Measurements from ENCODE around the gene PLTP. TPM values are rescaled to one million over a fixed set of nuclear protein-coding genes. Genes with fewer than 3 reads are reported as not detected.

PLTP gene
- total and polyA plus RNA-seq, 2 of the 13 experiments (the other 11 are each of a cell fraction or from before 2014, with no cell fraction given) = 16.9 to 28.6 TPM

DNA sequence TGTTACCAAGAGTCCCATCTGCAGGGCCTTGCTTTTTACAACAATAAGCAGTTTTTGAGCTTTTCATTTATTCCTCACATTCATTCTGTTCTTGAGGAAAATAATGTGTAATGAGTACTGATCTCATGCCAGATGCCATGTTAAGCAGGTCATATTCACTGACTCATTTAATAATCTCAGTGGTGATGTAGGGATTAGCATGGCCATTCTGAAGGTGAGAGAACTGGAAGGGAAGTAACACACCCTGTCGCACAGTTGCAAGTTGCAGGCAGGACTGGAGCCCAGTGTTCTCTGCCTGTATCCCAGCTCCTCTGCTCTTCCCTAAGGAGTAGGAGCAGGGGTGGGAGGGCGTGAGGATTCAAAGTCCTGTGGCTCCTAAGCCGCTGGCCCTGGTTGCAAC is 28.1 kb upstream of the PLTP start:
- no peak overlapping the region for H3K4me2 ChIP-seq (ENCODE audit: low read depth, low read length)
- no peak for TF ChIP-seq PPARG (CRISPR knock-in tag; conservative IDR thresholded peaks at IDR 0.05)
- 0 out of 4 replicates have a peak, but pooled peaks of 1 of the 2 experiments have one; percentile 8 for TF ChIP-seq MAFK (conservative IDR thresholded peaks at IDR 0.05 in 1 of 2, IDR thresholded peaks at IDR 0.05 in 1 of 2; ENCODE audit: low read length in 2 of 2)
- TF ChIP-seq, protein P1, sequence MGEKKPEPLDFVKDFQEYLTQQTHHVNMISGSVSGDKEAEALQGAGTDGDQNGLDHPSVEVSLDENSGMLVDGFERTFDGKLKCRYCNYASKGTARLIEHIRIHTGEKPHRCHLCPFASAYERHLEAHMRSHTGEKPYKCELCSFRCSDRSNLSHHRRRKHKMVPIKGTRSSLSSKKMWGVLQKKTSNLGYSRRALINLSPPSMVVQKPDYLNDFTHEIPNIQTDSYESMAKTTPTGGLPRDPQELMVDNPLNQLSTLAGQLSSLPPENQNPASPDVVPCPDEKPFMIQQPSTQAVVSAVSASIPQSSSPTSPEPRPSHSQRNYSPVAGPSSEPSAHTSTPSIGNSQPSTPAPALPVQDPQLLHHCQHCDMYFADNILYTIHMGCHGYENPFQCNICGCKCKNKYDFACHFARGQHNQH (CRISPR knock-in tag; IDR thresholded peaks at IDR 0.05) = no peak
- TF ChIP-seq, protein P2, sequence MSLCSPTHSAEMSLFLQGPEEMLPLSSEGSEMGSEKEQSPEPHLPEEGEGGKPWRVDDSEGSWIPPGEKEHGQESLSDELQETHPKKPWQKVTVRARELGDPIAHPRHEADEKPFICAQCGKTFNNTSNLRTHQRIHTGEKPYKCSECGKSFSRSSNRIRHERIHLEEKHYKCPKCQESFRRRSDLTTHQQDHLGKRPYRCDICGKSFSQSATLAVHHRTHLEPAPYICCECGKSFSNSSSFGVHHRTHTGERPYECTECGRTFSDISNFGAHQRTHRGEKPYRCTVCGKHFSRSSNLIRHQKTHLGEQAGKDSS (CRISPR knock-in tag; IDR thresholded peaks at IDR 0.05; ENCODE audit: borderline replicate concordance, low read depth) = no peak
- peaks cover 16% of the 10 kb centered on the region for H3K4me1 ChIP-seq (ENCODE audit: insufficient read depth, low read length)
- H2AFZ ChIP-seq (ENCODE audit: low read length) = no peak overlapping the region
- in situ Hi-C loops (cut with HindIII; ENCODE audit: extremely low pct_ligation_motif_present, low pct_unique_long_range_greater_than_20kb) = no loop called here
- no peaks in the 10 kb centered on the region for H3K9me3 ChIP-seq (ENCODE audit: low read length)
- no TSS peak for BruUV-seq (replicated peaks)
- no peak for DNase-seq (ENCODE audit: low spot score)
- 97% methylated on average over 3 of the region's 3 CpGs for WGBS (ENCODE audit: low lambda C conversion rate)
- H4K20me1 ChIP-seq (ENCODE audit: insufficient read depth, low read length) = no peaks in the 10 kb centered on the region
- no peaks in the 10 kb centered on the region; a peak in 1 of 5 replicates for H3K27me3 ChIP-seq (ENCODE audit: control insufficient read depth in 1 of 2, insufficient read depth in 2 of 2, low read length in 2 of 2)
- CTCF ChIA-PET (ENCODE audit: low intra/inter-chr PET ratio, low total read pairs) = no interaction called here
- peaks cover 63 to 66% of the 10 kb centered on the region in 2 experiments for H3K36me3 ChIP-seq (replicated peaks in 1 of 2; ENCODE audit: control insufficient read depth in 1 of 2, insufficient read depth in 2 of 2, low read length in 2 of 2)
- no peak for ATAC-seq
- FAIRE-seq = no peak
- peaks cover 15% of the 10 kb centered on the region for H3K79me2 ChIP-seq (ENCODE audit: insufficient read depth, low read length)
- intact Hi-C loops (cut with micrococcal nuclease; ENCODE audit: unreplicated experiment) = no loop called here
- H3K4me3 ChIP-seq (replicated peaks in 1 of 3; ENCODE audit: insufficient read depth in 1 of 3, low read depth in 2 of 3, low read length in 3 of 3) = no peak overlapping the region
- no peak overlapping the region for H3K9ac ChIP-seq (ENCODE audit: insufficient read depth, low read depth, low read length)
- no peak overlapping the region for H3K27ac ChIP-seq (ENCODE audit: extremely low read length, insufficient read depth, low read length)
- POLR2A ChIA-PET = interaction anchor here (0.7 to 1.4 kb wide), 3 partner anchors 9 to 20 kb away, joined by 3 read pairs; no protein-coding TSS in a partner anchor

DNA sequence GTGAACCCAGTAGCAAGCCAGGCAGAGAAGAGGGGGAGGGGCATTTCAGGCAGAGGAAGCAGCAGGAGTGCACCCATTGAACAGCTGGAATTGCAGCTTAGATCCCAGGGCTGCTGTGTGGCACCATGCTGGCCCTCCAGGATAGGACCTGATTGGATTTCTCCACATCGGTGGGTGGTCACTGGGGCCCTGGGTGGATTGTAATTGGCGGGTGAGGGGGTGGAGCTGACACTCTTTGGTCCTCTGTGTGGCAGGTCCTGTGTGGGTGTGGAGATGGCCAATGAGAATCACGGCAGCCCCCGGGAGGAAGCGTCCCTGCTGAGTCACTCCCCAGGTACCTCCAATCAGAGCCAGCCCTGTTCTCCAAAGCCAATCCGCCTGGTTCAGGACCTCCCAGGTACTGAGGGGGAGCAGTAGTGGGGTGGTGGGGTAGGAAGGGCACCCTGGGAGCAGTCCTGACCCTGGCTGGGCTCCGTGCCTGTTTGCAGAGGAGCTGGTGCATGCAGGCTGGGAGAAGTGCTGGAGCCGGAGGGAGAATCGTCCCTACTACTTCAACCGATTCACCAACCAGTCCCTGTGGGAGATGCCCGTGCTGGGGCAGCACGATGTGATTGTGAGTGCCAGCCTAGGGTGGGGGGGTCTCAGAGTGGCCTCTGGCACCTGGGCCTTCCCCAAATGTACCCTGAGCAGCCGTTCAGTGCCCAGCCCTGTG is 26.9 kb upstream of the PLTP start:
- H3K36me3 ChIP-seq (replicated peaks in 1 of 2; ENCODE audit: control insufficient read depth in 1 of 2, insufficient read depth in 2 of 2, low read length in 2 of 2) = peaks cover 53 to 55% of the 10 kb centered on the region in 2 experiments
- POLR2A ChIA-PET = no interaction called here
- TF ChIP-seq ZNF225 (CRISPR knock-in tag; IDR thresholded peaks at IDR 0.05) = no peak
- TF ChIP-seq ZNF337 (CRISPR knock-in tag; IDR thresholded peaks at IDR 0.05; ENCODE audit: borderline replicate concordance, low read depth) = no peak
- no peak for TF ChIP-seq NPAS2 (CRISPR knock-in tag; IDR thresholded peaks at IDR 0.05; ENCODE audit: borderline replicate concordance)
- peak; percentile 76 for TF ChIP-seq AGO2 (optimal IDR thresholded peaks at IDR 0.05; ENCODE audit: low read depth, low read length)
- TF ChIP-seq, protein P3, sequence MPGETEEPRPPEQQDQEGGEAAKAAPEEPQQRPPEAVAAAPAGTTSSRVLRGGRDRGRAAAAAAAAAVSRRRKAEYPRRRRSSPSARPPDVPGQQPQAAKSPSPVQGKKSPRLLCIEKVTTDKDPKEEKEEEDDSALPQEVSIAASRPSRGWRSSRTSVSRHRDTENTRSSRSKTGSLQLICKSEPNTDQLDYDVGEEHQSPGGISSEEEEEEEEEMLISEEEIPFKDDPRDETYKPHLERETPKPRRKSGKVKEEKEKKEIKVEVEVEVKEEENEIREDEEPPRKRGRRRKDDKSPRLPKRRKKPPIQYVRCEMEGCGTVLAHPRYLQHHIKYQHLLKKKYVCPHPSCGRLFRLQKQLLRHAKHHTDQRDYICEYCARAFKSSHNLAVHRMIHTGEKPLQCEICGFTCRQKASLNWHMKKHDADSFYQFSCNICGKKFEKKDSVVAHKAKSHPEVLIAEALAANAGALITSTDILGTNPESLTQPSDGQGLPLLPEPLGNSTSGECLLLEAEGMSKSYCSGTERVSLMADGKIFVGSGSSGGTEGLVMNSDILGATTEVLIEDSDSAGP (CRISPR knock-in tag; IDR thresholded peaks at IDR 0.05; ENCODE audit: borderline replicate concordance) = peak; percentile 25; the same call in 1 of the 2 replicates
- TF ChIP-seq GFI1 (CRISPR knock-in tag; IDR thresholded peaks at IDR 0.05; ENCODE audit: borderline replicate concordance) = no peak
- no peak for TF ChIP-seq ZNF510 (CRISPR knock-in tag; IDR thresholded peaks at IDR 0.05; ENCODE audit: low read depth)
- no peak for TF ChIP-seq TRIM24 (CRISPR knock-in tag; IDR thresholded peaks at IDR 0.05)
- 0 out of 4 replicates have a peak, but pooled peaks of 1 of the 2 experiments have one; percentile 26 for TF ChIP-seq POLR2A (IDR thresholded peaks at IDR 0.05; ENCODE audit: insufficient read depth in 1 of 2, low read depth in 2 of 2, low read length in 2 of 2)
- no peak for TF ChIP-seq KLF9 (CRISPR knock-in tag; IDR thresholded peaks at IDR 0.05; ENCODE audit: low read depth)
- TF ChIP-seq ZNF768 (CRISPR knock-in tag; IDR thresholded peaks at IDR 0.05) = peak; percentile 9; the same call in 1 of the 2 replicates

More for the DNA sequence above, 26.9 kb upstream of the PLTP start:
- Histone ChIP-seq H4K20me1 (ENCODE audit: insufficient read depth, low read length) (no peaks in the 10 kb centered on the region), H3K27ac (ENCODE audit: extremely low read length, insufficient read depth, low read length) (no peak overlapping the region), H3K27me3 (ENCODE audit: control insufficient read depth in 1 of 2, insufficient read depth in 2 of 2, low read length in 2 of 2) (no peaks in the 10 kb centered on the region; a peak in 1 of 5 replicates), H3K79me2 (ENCODE audit: insufficient read depth, low read length) (peaks cover 17% of the 10 kb centered on the region), H3K4me2 (ENCODE audit: low read depth, low read length) (no peak overlapping the region), H3K9me3 (ENCODE audit: low read length) (no peaks in the 10 kb centered on the region), H3K4me3 (replicated peaks in 1 of 3; ENCODE audit: insufficient read depth in 1 of 3, low read depth in 2 of 3, low read length in 3 of 3) (no peak overlapping the region), H3K4me1 (ENCODE audit: insufficient read depth, low read length) (peaks cover 17% of the 10 kb centered on the region), H2AFZ (ENCODE audit: low read length) (no peak overlapping the region), H3K9ac (ENCODE audit: insufficient read depth, low read depth, low read length) (no peak overlapping the region)
- 97% methylated on average over 11 of the region's 13 CpGs for WGBS (ENCODE audit: low lambda C conversion rate)
- intact Hi-C loops (cut with micrococcal nuclease; ENCODE audit: unreplicated experiment) = no loop called here
- in situ Hi-C loops (cut with HindIII; ENCODE audit: extremely low pct_ligation_motif_present, low pct_unique_long_range_greater_than_20kb) = no loop called here
- BruUV-seq (replicated peaks) = no TSS peak
- ATAC-seq (no peak), FAIRE-seq (no peak), DNase-seq (ENCODE audit: low spot score) (no peak)
- CTCF ChIA-PET (ENCODE audit: low intra/inter-chr PET ratio, low total read pairs) = no interaction called here

All from HepG2 (cell line).